HCT116 (cell line): Measurements from ENCODE around the gene ACAT2. TPM values are rescaled to one million over a fixed set of nuclear protein-coding genes. Genes with fewer than 3 reads are reported as not detected.

Experiments used
- ATAC-seq: fragments of 200-7000 bp; cut with Tn5 transposase; 2 replicates; pipeline ENCODE4 v1.9.1; 2020; ENCODE audit warnings: mild to moderate bottlenecking, moderate library complexity
- BruUV-seq: library from RNA; stranded (reverse); fragments of 400-500 nt; replicated peaks from 2 replicates; lab custom pipeline; 2021; lab: Mats Ljungman, UMichigan
- CTCF ChIA-PET: fragments of 300-600 bp; sonication (Branson Sonifier 250); formaldehyde crosslinking; loops from one replicate; lab custom pipeline; 2021; ENCODE audit warnings: antibody characterized with exemption; lab: Charles Lee
- POLR2A ChIA-PET: fragments of 300-600, 350-600 bp; sonication (Branson Sonifier 250); formaldehyde crosslinking; loops from one replicate; lab custom pipeline; 2021; ENCODE audit warnings: antibody characterized with exemption; lab: Charles Lee
- RAD21 ChIA-PET, 2 experiments: fragments of 300-600 bp; sonication (Branson Sonifier 250); formaldehyde crosslinking; loops; one replicate each; lab custom pipeline; 2023; ENCODE audit warnings: low total read pairs in 2 of 2; ENCODE audit not compliant: uncharacterized antibody in 2 of 2, unreplicated experiment in 2 of 2, low non-redundant PET in 1 of 2; lab: Charles Lee
- DNase-seq: peaks from one replicate; pipeline ENCODE4 v3.0.0-alpha.2; 2010; ENCODE audit warnings: low read depth, low spot score
- H2AFZ ChIP-seq: fragments of 200-600 bp; shearing (Covaris generic), sonication (generic); 2 replicates; pipeline ENCODE4 v1.6.1; 2017; ENCODE audit warnings: low read depth, mixed run types, mixed read lengths, antibody characterized with exemption, low read length; ENCODE audit not compliant: poor library complexity, severe bottlenecking
- H3K27ac ChIP-seq: 2 replicates; pipeline ENCODE4 v1.5.1; 2012; ENCODE audit warnings: low read depth, low read length
- H3K27me3 ChIP-seq: fragments of 200-600 bp; sonication (generic); 2 replicates; pipeline ENCODE4 v1.6.1; 2016; ENCODE audit warnings: mixed run types, low read length, mixed read lengths; ENCODE audit not compliant: insufficient read depth
- H3K36me3 ChIP-seq, 2 experiments: fragments of 200-500 bp in 1 of 2; fragments of 200-600 bp in 1 of 2; sonication (Bioruptor generic) in 1 of 2; sonication (generic) in 1 of 2; 2 replicates each; pipeline versions ENCODE4 v1.5.1 to v1.6.1; 2014 to 2016; ENCODE audit warnings: low read length in 2 of 2, inconsistent platforms in 1 of 2, mixed read lengths in 1 of 2, mixed run types in 1 of 2; ENCODE audit not compliant: insufficient read depth in 2 of 2, control insufficient read depth in 1 of 2
- H3K4me1 ChIP-seq, 2 experiments: fragments of 200-600 bp in 1 of 2; sonication (generic) in 1 of 2; 2 replicates each; pipeline versions ENCODE4 v1.5.1 to v1.6.1; 2012 to 2017; ENCODE audit warnings: low read length in 2 of 2, inconsistent platforms in 1 of 2, mild to moderate bottlenecking in 1 of 2, mixed read lengths in 1 of 2, mixed run types in 1 of 2, moderate library complexity in 1 of 2; ENCODE audit not compliant: insufficient read depth in 2 of 2, control insufficient read depth in 1 of 2
- H3K4me2 ChIP-seq: fragments of 200-600 bp; sonication (generic); 2 replicates; pipeline ENCODE4 v1.6.1; 2017; ENCODE audit warnings: mixed run types, low read length, mixed read lengths
- H3K4me3 ChIP-seq, 2 experiments: fragments of 200-600 bp in 1 of 2; sonication (generic) in 1 of 2; replicated peaks in 1 of 2; 2 replicates each; pipeline ENCODE4 v1.5.1; 2011 to 2016; ENCODE audit warnings: low read length in 2 of 2, control low read depth in 1 of 2, low read depth in 1 of 2, mild to moderate bottlenecking in 1 of 2, mixed read lengths in 1 of 2, mixed run types in 1 of 2
- H3K79me2 ChIP-seq: fragments of 200-600 bp; sonication (generic); 2 replicates; pipeline ENCODE4 v1.6.1; 2017; ENCODE audit warnings: mild to moderate bottlenecking, mixed run types, low read length, moderate library complexity, mixed read lengths; ENCODE audit not compliant: insufficient read depth
- H3K9ac ChIP-seq: fragments of 200-600 bp; sonication (generic); 2 replicates; pipeline ENCODE4 v1.6.1; 2016; ENCODE audit warnings: low read length, mixed read lengths
- H3K9me2 ChIP-seq: fragments of 200-600 bp; sonication (generic), shearing (Covaris generic); 2 replicates; pipeline ENCODE4 v1.6.1; 2017; ENCODE audit warnings: mixed run types, mild to moderate bottlenecking, moderate library complexity; ENCODE audit not compliant: insufficient read depth
- H3K9me3 ChIP-seq, 2 experiments: fragments of 200-500 bp in 1 of 2; fragments of 200-600 bp in 1 of 2; sonication (Bioruptor generic) in 1 of 2; sonication (generic) in 1 of 2; 2 replicates each; pipeline ENCODE4 v1.6.1; 2014 to 2017; ENCODE audit warnings: low read length in 2 of 2, mixed read lengths in 2 of 2, inconsistent platforms in 1 of 2, low read depth in 1 of 2, mild to moderate bottlenecking in 1 of 2, mixed run types in 1 of 2, moderate library complexity in 1 of 2; ENCODE audit not compliant: control insufficient read depth in 1 of 2, insufficient read depth in 1 of 2
- H4K20me1 ChIP-seq: fragments of 200-600 bp; sonication (generic), shearing (Covaris generic); 2 replicates; pipeline ENCODE4 v1.6.1; 2017; ENCODE audit warnings: mixed run types, mild to moderate bottlenecking, moderate library complexity; ENCODE audit not compliant: insufficient read depth
- CBX3 ChIP-seq: IDR thresholded peaks from 2 replicates; pipeline ENCODE4 v1.6.1; 2012; ENCODE audit warnings: low read depth
- CEBPB ChIP-seq: IDR thresholded peaks from 2 replicates; pipeline ENCODE4 v1.6.1; 2012; ENCODE audit warnings: low read depth
- EGR1 ChIP-seq: IDR thresholded peaks from 2 replicates; pipeline ENCODE4 v1.6.1; 2012; ENCODE audit warnings: low read depth
- EZH2phosphoT487 ChIP-seq: fragments of 200-600 bp; IDR thresholded peaks from 2 replicates; pipeline ENCODE4 v1.6.1; 2018; ENCODE audit warnings: antibody characterized with exemption, borderline replicate concordance
- POLR2AphosphoS5 ChIP-seq: IDR thresholded peaks from 2 replicates; pipeline ENCODE4 v1.6.1; 2011; ENCODE audit warnings: mild to moderate bottlenecking, low read depth, low read length, moderate library complexity
- SIN3A ChIP-seq: IDR thresholded peaks from 2 replicates; pipeline ENCODE4 v1.6.1; 2012; ENCODE audit warnings: low read depth
- TCF7L2 ChIP-seq: IDR thresholded peaks from 2 replicates; pipeline ENCODE4 v1.7.0; 2011; ENCODE audit warnings: borderline replicate concordance, inconsistent platforms; ENCODE audit not compliant: insufficient read depth, insufficient read length; ENCODE audit errors: extremely low read depth
- ZFX ChIP-seq: fragments of 450-650 bp; IDR thresholded peaks from 2 replicates; pipeline ENCODE4 v1.6.1; 2017
- intact Hi-C: fragments of 100-400 bp; cut with micrococcal nuclease; formaldehyde crosslinking; loops from 2 replicates; pipeline ENCODE4 v1.10.0; 2022
- total RNA-seq: library from RNA; stranded (reverse); gene quantifications from one replicate; pipeline ENCODE4 v1.2.1, GENCODE V29; 2021; ENCODE audit not compliant: unreplicated experiment
- TF ChIP-seq, protein P1 (sequence below): IDR thresholded peaks from 2 replicates; pipeline ENCODE4 v1.6.1; 2012
- TF ChIP-seq, protein P2 (sequence below), 3 experiments: fragments of 200-600 bp in 1 of 3; sonication (generic) in 1 of 3; IDR thresholded peaks in 2 of 3; conservative IDR thresholded peaks in 1 of 3; 2 replicates each; pipeline ENCODE4 v1.5.1; 2012 to 2017; ENCODE audit warnings: low read depth in 2 of 3, low read length in 2 of 3, antibody characterized with exemption in 1 of 3, borderline replicate concordance in 1 of 3, control low read depth in 1 of 3, mild to moderate bottlenecking in 1 of 3, mixed read lengths in 1 of 3, mixed run types in 1 of 3, moderate library complexity in 1 of 3; ENCODE audit not compliant: insufficient read depth in 1 of 3

The ACAT2 gene
- total RNA-seq, 1 experiment from 2014 or later, result 41.6 TPM

DNA sequence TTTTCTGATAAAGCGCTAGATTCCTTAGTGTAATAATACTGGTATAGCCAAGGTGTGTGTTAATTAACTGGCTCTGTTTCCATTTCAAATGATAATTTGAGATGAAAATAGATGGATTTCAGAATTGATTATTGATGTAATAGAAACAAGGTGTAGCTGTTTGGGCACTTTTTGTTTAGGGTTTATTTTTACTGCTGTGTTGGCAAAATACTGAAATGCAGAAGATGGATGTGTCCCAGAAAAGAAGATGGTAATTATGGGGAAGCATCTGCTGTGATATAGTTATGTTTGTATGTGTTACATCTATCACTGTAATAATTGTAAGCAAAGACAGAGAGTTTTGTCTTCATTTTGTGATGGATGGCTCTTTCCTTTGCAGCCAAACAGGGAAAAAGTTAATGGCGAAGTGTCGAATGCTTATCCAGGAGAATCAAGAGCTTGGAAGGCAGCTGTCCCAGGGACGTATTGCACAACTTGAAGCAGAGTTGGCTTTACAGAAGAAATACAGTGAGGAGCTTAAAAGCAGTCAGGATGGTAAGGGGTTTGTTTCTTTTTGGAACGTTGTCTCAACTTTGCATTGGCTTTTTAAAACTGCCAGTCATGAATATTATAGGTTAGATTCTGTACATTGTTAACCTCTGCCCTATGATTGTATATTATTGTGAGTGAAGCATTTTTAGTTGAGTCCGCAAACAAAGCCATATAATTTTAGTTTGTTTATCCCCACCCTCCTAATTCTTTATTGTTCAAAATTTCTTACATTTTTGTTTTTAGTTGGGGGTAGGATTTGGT, 8.6 kb upstream of the ACAT2 start:
- TF ChIP-seq, protein P1, sequence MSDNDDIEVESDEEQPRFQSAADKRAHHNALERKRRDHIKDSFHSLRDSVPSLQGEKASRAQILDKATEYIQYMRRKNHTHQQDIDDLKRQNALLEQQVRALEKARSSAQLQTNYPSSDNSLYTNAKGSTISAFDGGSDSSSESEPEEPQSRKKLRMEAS, result no peak
- TF ChIP-seq CEBPB, result no peak
- TF ChIP-seq EGR1, result no peak
- TF ChIP-seq ZFX, result no peak
- no peak for TF ChIP-seq TCF7L2
- no peak for TF ChIP-seq EZH2phosphoT487
- TF ChIP-seq, protein P2, sequence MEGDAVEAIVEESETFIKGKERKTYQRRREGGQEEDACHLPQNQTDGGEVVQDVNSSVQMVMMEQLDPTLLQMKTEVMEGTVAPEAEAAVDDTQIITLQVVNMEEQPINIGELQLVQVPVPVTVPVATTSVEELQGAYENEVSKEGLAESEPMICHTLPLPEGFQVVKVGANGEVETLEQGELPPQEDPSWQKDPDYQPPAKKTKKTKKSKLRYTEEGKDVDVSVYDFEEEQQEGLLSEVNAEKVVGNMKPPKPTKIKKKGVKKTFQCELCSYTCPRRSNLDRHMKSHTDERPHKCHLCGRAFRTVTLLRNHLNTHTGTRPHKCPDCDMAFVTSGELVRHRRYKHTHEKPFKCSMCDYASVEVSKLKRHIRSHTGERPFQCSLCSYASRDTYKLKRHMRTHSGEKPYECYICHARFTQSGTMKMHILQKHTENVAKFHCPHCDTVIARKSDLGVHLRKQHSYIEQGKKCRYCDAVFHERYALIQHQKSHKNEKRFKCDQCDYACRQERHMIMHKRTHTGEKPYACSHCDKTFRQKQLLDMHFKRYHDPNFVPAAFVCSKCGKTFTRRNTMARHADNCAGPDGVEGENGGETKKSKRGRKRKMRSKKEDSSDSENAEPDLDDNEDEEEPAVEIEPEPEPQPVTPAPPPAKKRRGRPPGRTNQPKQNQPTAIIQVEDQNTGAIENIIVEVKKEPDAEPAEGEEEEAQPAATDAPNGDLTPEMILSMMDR (IDR thresholded peaks at IDR 0.05 in 2 of 3, conservative IDR thresholded peaks at IDR 0.05 in 1 of 3; ENCODE audit: borderline replicate concordance in 1 of 3, insufficient read depth in 1 of 3, low read depth in 2 of 3, low read length in 2 of 3), result no peak
- TF ChIP-seq CBX3, result no peak
- TF ChIP-seq POLR2AphosphoS5, result no peak
- no peak for TF ChIP-seq SIN3A
- TF ChIP-seq, all 23 proteins: peak for 0
- Histone ChIP-seq H4K20me1 (peaks cover 2% of the 10 kb centered on the region; the same call in 1 of the 2 replicates), H3K36me3 (peaks cover 40 to 67% of the 10 kb centered on the region in 2 experiments), H3K79me2 (peaks cover 67% of the 10 kb centered on the region), H3K9ac (no peak overlapping the region), H3K27me3 (no peaks in the 10 kb centered on the region), H3K4me1 (peaks cover 0 to 8% of the 10 kb centered on the region in 2 experiments; a peak in 2 of 4 replicates), H3K9me3 (no peaks in the 10 kb centered on the region), H3K9me2 (no peaks in the 10 kb centered on the region), H3K4me3 (no peak overlapping the region), H3K4me2 (no peak overlapping the region), H2AFZ (no peak overlapping the region), H3K27ac (no peak overlapping the region)
- POLR2A ChIA-PET, result no interaction called here
- CTCF ChIA-PET, result no interaction called here
- no peak for ATAC-seq
- no peak for DNase-seq
- intact Hi-C loops, result no loop called here
- RAD21 ChIA-PET, result no interaction called here
- BruUV-seq, result no TSS peak
